Dermis microvascular lymphatic vessel endothelial cell (primary cell): ENCODE results near the gene XAGE1B. TPM values are rescaled to one million over a fixed set of nuclear protein-coding genes. Genes with fewer than 3 reads are reported as not detected.
"Not testable (repeated sequence)": the region's sequence is repeated elsewhere in the genome, so short reads cannot be mapped to it uniquely, and the experiment has no call there.

ENCODE experiments used
- DNase-seq, 2 donors: peaks; one replicate each; pipeline versions ENCODE4 v3.0.0 to v3.0.0-alpha.2; 2010; ENCODE audit warnings: low read depth in 2 of 2
- total RNA-seq: library from RNA; depleted of rRNA; stranded (reverse); fragments of >200 nt; gene quantifications from 2 replicates; pipeline ENCODE4 v1.2.1, GENCODE V29; 2014

Gene XAGE1B
- total RNA-seq: not detected in 2 replicates

- not testable (repeated sequence) for DNase-seq
Observed at GRCh38 chrX:52516987-52517325, at the start of gene XAGE1B. XAGE1B (minus strand) TSS chrX:52517063; CDS start chrX:52515527, 1,536 bp downstream.

- DNase-seq: no peak
Observed at GRCh38 chrX:52563105-52563504, 46.2 kb upstream of the XAGE1B start.

- no peak for DNase-seq
Observed at GRCh38 chrX:52558140-52558539, 41.3 kb upstream of the XAGE1B start.

- no peak for DNase-seq
Observed at GRCh38 chrX:52556741-52557140, 39.9 kb upstream of the XAGE1B start.

GRCh38 chrX:52553995-52554642, 37.3 kb upstream of the XAGE1B start:
- no peak for DNase-seq

GRCh38 chrX:52548769-52549168, 31.9 kb upstream of the XAGE1B start:
- not testable (repeated sequence) for DNase-seq

- DNase-seq: no peak
Observed at GRCh38 chrX:52544147-52544840, 27.4 kb upstream of the XAGE1B start.

GRCh38 chrX:52542311-52542710, 25.4 kb upstream of the XAGE1B start:
- DNase-seq: no peak

GRCh38 chrX:52541051-52541450, 24.2 kb upstream of the XAGE1B start:
- not testable (repeated sequence) for DNase-seq

- DNase-seq: not testable (repeated sequence)
Observed at GRCh38 chrX:52516110-52516986, 515 bp downstream of the XAGE1B start.

GRCh38 chrX:52511126-52511525, 5.7 kb downstream of the XAGE1B start:
- DNase-seq: not testable (repeated sequence)

GRCh38 chrX:52509916-52510315, 6.9 kb downstream of the XAGE1B start:
- DNase-seq: no peak

- DNase-seq: no peak
Observed at GRCh38 chrX:52507331-52507730, 9.5 kb downstream of the XAGE1B start.

- no peak for DNase-seq
Observed at GRCh38 chrX:52504551-52504950, 12.3 kb downstream of the XAGE1B start.

- not testable (repeated sequence) for DNase-seq
Observed at GRCh38 chrX:52501362-52501761, 15.5 kb downstream of the XAGE1B start.

- not testable (repeated sequence) for DNase-seq
Observed at GRCh38 chrX:52496419-52496772, 20.5 kb downstream of the XAGE1B start.

- DNase-seq: not testable (repeated sequence)
Observed at GRCh38 chrX:52495545-52496418, 21.1 kb downstream of the XAGE1B start, which contains the start of gene XAGE1A. XAGE1A (plus strand) TSS chrX:52495808; CDS start chrX:52497362, 1,554 bp downstream.

GRCh38 chrX:52471301-52471700, 45.6 kb downstream of the XAGE1B start:
- not testable (repeated sequence) for DNase-seq
